Ovary (tissue), 9 donors: Measurements from ENCODE around the gene NLE1. TPM values are rescaled to one million over a fixed set of nuclear protein-coding genes. Genes with fewer than 3 reads are reported as not detected.
A peak's percentile ranks its signal among the peaks of the same experiment; 100 is the strongest.

Experiments used
- DNase-seq, 5 donors: peaks; one replicate each; pipeline ENCODE4 v3.0.0-alpha.2; 2019 to 2020
- H3K27ac ChIP-seq, 2 donors: fragments of 200-600 bp; one replicate each; pipeline versions ENCODE4 v1.5.1 to v1.8.0; 2019 to 2022
- H3K27me3 ChIP-seq: fragments of 200-600 bp; one replicate; pipeline ENCODE4 v1.8.0; 2022
- H3K36me3 ChIP-seq: fragments of 200-600 bp; sonication (generic); one replicate; pipeline ENCODE4 v1.5.1; 2019
- H3K4me1 ChIP-seq: one replicate; pipeline ENCODE4 v1.8.1; 2013; ENCODE audit warnings: mild to moderate bottlenecking, moderate library complexity; ENCODE audit not compliant: insufficient read depth
- H3K4me3 ChIP-seq: fragments of 200-600 bp; sonication (generic); one replicate; pipeline ENCODE4 v1.5.1; 2017
- H3K9me3 ChIP-seq, 2 donors: fragments of 200-600 bp in 1 of 2; sonication (generic) in 1 of 2; one replicate each; pipeline versions ENCODE4 v1.5.1 to v1.8.1; 2013 to 2019; ENCODE audit warnings: mild to moderate bottlenecking in 1 of 2, moderate library complexity in 1 of 2
- CTCF ChIP-seq, 3 donors: fragments of 450-650 bp in 2 of 3; fragments of 200-600 bp in 1 of 3; IDR thresholded peaks; one replicate each; pipeline versions ENCODE4 v1.5.1 to v1.8.0; 2016 to 2022; ENCODE audit warnings: antibody characterized with exemption in 3 of 3, mild to moderate bottlenecking in 1 of 3
- EP300 ChIP-seq: sonication (generic); formaldehyde crosslinking; IDR thresholded peaks from one replicate; pipeline ENCODE4 v1.6.1; 2017; ENCODE audit warnings: antibody characterized with exemption
- POLR2A ChIP-seq: fragments of 450-650 bp; IDR thresholded peaks from one replicate; pipeline ENCODE4 v1.6.1; 2017; ENCODE audit warnings: antibody characterized with exemption, mild to moderate bottlenecking, moderate library complexity
- WGBS, 3 donors: extraction: QIAGEN DNeasy Blood & Tissue Kit in 1 of 3; methylation state at CpG; one replicate each; pipeline versions ENCODE4 v1.1.5 to v1.1.7; 2013 to 2017; 5-methylcytosine and 5-hydroxymethylcytosine counted together
- intact Hi-C, 4 donors: fragments of 100-400 bp; cut with DNase I; formaldehyde crosslinking; loops; one replicate each; pipeline versions ENCODE4 v1.11.0 to v1.15.1; 2022 to 2023
- polyA plus RNA-seq, 2 donors: library from polyadenylated mRNA; stranded (reverse); fragments of 200-250 nt in 1 of 2; fragments of 350-450 nt in 1 of 2; fragmentation: Illumina TruSeq in 1 of 2; extraction: RNeasy Lipid Tissue Mini Kit (QIAGEN cat#74804) in 1 of 2; gene quantifications; one replicate each; pipeline ENCODE4 v1.2.3, GENCODE V29; 2013 to 2014
- total RNA-seq, 7 donors: library from RNA; depleted of rRNA in 2 of 7; stranded (reverse); fragments of >200 nt in 2 of 7; fragmentation: NEBNext Ultra II Directional in 3 of 7; extraction: Animal tissue kit (Norgen Biotek cat#: 25700) in 3 of 7; gene quantifications; one replicate each; pipeline versions ENCODE4 v1.1.0 to v1.2.4, GENCODE V29; 2016 to 2023
- donor health status: DM: no; HTN: no; CAD: no; lungs with moderate emphysema.
- donor health status: DM: no; HTN: no; CAD: no.
- donor health status: Bipolar disorder and iron deficiency.
- donor health status: DM: yes; HTN: yes; CAD: no.
- donor health status: DM: no; HTN: no; CAD: no.
- donor health status: DM: yes; HTN: yes; CAD: no.

NLE1 gene
- total and polyA plus RNA-seq, 9 donors: 10.6 to 26.5 (median 18.2) TPM

- no peaks in the 10 kb centered on the region for H3K36me3 ChIP-seq
- 0 to 1% (median 0%) methylated on average over 38 to 80 of the region's 80 CpGs for WGBS, 3 donors
- H3K27ac ChIP-seq: peak overlapping the region; percentile 62 to 66
- TF ChIP-seq CTCF (IDR thresholded peaks at IDR 0.05): peak; percentile 79 to 82 (median 82)
- no peak for TF ChIP-seq EP300
- peak; percentile 36 for TF ChIP-seq POLR2A
- peak; percentile 82 to 93 (median 88) for DNase-seq
- no peaks in the 10 kb centered on the region for H3K9me3 ChIP-seq
- H3K4me1 ChIP-seq: peaks cover 6% of the 10 kb centered on the region
- H3K27me3 ChIP-seq: no peaks in the 10 kb centered on the region
- intact Hi-C loops: loop anchor here in 3 of 4 donors (10.0 kb wide), 3 partner anchors 94 to 124 kb away; partner anchors contain the start of genes CCT6B (in 2 of the 3), ZNF830 (in 2 of the 3) and LIG3 (in 1 of the 3)
- peak overlapping the region; percentile 74 for H3K4me3 ChIP-seq
These were observed 53.1 kb downstream of the NLE1 start for GRCh38 chr17:35088881-35089585.

- Histone ChIP-seq H3K27ac (peak overlapping the region; percentile 62 to 66), H3K9me3 (no peaks in the 10 kb centered on the region), H3K27me3 (no peaks in the 10 kb centered on the region), H3K36me3 (no peaks in the 10 kb centered on the region), H3K4me3 (peak overlapping the region; percentile 74), H3K4me1 (peaks cover 6% of the 10 kb centered on the region)
- intact Hi-C loops: loop anchor here in 3 of 4 donors (10.0 kb wide), 3 partner anchors 94 to 124 kb away; partner anchors contain the start of genes CCT6B (in 2 of the 3), ZNF830 (in 2 of the 3) and LIG3 (in 1 of the 3)
- DNase-seq: peak; percentile 41 to 61 (median 48)
- TF ChIP-seq POLR2A: no peak
- no peak for TF ChIP-seq CTCF (IDR thresholded peaks at IDR 0.05)
- TF ChIP-seq EP300: no peak
- 0 to 1% (median 1%) methylated on average over 26 of the region's 26 CpGs for WGBS, 3 donors
These were observed 53.7 kb downstream of the NLE1 start for GRCh38 chr17:35088356-35088880.

GRCh38 chr17:35087731-35088355, 54.3 kb downstream of the NLE1 start:
- 38 to 49% (median 45%) methylated on average over 9 of the region's 9 CpGs for WGBS, 3 donors
- Histone ChIP-seq H3K9me3 (no peaks in the 10 kb centered on the region), H3K27ac (peak overlapping the region; percentile 62 to 66), H3K36me3 (no peaks in the 10 kb centered on the region), H3K4me1 (peaks cover 6% of the 10 kb centered on the region), H3K4me3 (peak overlapping the region; percentile 74), H3K27me3 (no peaks in the 10 kb centered on the region)
- TF ChIP-seq CTCF (IDR thresholded peaks at IDR 0.05) (no peak), POLR2A (no peak), EP300 (no peak)
- DNase-seq: no peak
- intact Hi-C loops: loop anchor here in 3 of 4 donors (10.0 kb wide), 3 partner anchors 93 to 123 kb away; partner anchors contain the start of genes CCT6B (in 2 of the 3), ZNF830 (in 2 of the 3) and LIG3 (in 1 of the 3)

GRCh38 chr17:35086931-35087573, 55.1 kb downstream of the NLE1 start:
- intact Hi-C loops: loop anchor here in 3 of 4 donors (10.0 kb wide), 3 partner anchors 92 to 122 kb away; partner anchors contain the start of genes CCT6B (in 2 of the 3), ZNF830 (in 2 of the 3) and LIG3 (in 1 of the 3)
- no peaks in the 10 kb centered on the region for H3K9me3 ChIP-seq
- H3K4me1 ChIP-seq: peaks cover 6% of the 10 kb centered on the region
- no peak for DNase-seq
- H3K4me3 ChIP-seq: no peak overlapping the region
- no peak for TF ChIP-seq CTCF (IDR thresholded peaks at IDR 0.05)
- TF ChIP-seq EP300: no peak
- TF ChIP-seq POLR2A: no peak
- 91 to 94% (median 93%) methylated on average over 8 of the region's 8 CpGs for WGBS, 3 donors
- H3K36me3 ChIP-seq: no peaks in the 10 kb centered on the region
- no peaks in the 10 kb centered on the region for H3K27me3 ChIP-seq
- no peak overlapping the region for H3K27ac ChIP-seq
